B cell (primary cell): ENCODE measurements around the gene CDK18. TPM values are rescaled to one million over a fixed set of nuclear protein-coding genes. Genes with fewer than 3 reads are reported as not detected.
A peak's percentile ranks its signal among the peaks of the same experiment; 100 is the strongest.

Source experiments
- ATAC-seq: fragments of 200-7000 bp; cut with Tn5 transposase; one replicate; pipeline ENCODE4 v1.10.0; 2021; ENCODE audit warnings: low read depth, mild to moderate bottlenecking, moderate number of reproducible peaks, moderate library complexity
- CTCF ChIA-PET: fragments of 350-600 bp; sonication (Branson Sonifier 250); formaldehyde crosslinking; loops from one replicate; lab custom pipeline; 2021; ENCODE audit warnings: antibody characterized with exemption, inconsistent platforms; lab: Charles Lee
- POLR2A ChIA-PET: fragments of 350-600 bp; sonication (Branson Sonifier 250); formaldehyde crosslinking; loops from one replicate; lab custom pipeline; 2021; ENCODE audit warnings: antibody characterized with exemption; lab: Charles Lee
- DNase-seq: peaks from one replicate; pipeline ENCODE4 v3.0.0; 2013
- H2AFZ ChIP-seq: 2 replicates; pipeline ENCODE4 v1.6.1; 2012; ENCODE audit warnings: mild to moderate bottlenecking, low read depth, low read length; ENCODE audit not compliant: insufficient read depth, poor library complexity, severe bottlenecking
- H3K27ac ChIP-seq, 2 donors: 1 replicate in 1 of 2; 2 replicates in 1 of 2; pipeline ENCODE4 v1.5.1; 2012 to 2013; ENCODE audit warnings: low read length in 2 of 2, mild to moderate bottlenecking in 2 of 2, moderate library complexity in 1 of 2
- H3K27me3 ChIP-seq, 4 experiments: fragments of 200-600 bp in 1 of 4; sonication (generic) in 1 of 4; replicated peaks in 1 of 4; 1 replicate in 2 of 4; 2 replicates in 2 of 4; pipeline versions ENCODE4 v1.6.1 to v1.7.0; 2013 to 2016; ENCODE audit warnings: low read length in 3 of 4, mild to moderate bottlenecking in 2 of 4, mixed read lengths in 1 of 4, moderate library complexity in 1 of 4; ENCODE audit not compliant: insufficient read depth in 4 of 4, control insufficient read depth in 3 of 4; ENCODE audit errors: control extremely low read depth in 1 of 4
- H3K36me3 ChIP-seq, 2 experiments: replicated peaks in 1 of 2; 1 replicate in 1 of 2; 2 replicates in 1 of 2; pipeline versions ENCODE4 v1.6.1 to v1.7.1; 2013; ENCODE audit warnings: low read length in 1 of 2; ENCODE audit not compliant: insufficient read depth in 2 of 2, control insufficient read depth in 1 of 2; ENCODE audit errors: control extremely low read depth in 1 of 2, extremely low read depth in 1 of 2
- H3K4me1 ChIP-seq, 2 donors: fragments of 200-600 bp in 1 of 2; sonication (generic) in 1 of 2; 1 replicate in 1 of 2; 2 replicates in 1 of 2; pipeline versions ENCODE4 v1.5.1 to v1.6.1; 2013 to 2017; ENCODE audit warnings: low read length in 2 of 2; ENCODE audit not compliant: control insufficient read depth in 2 of 2, insufficient read depth in 2 of 2
- H3K4me2 ChIP-seq: replicated peaks from 2 replicates; pipeline ENCODE3; 2012; ENCODE audit warnings: mild to moderate bottlenecking, low read depth, low read length; ENCODE audit not compliant: poor library complexity, severe bottlenecking
- H3K4me3 ChIP-seq, 5 experiments: fragments of 200-600 bp in 1 of 5; sonication (generic) in 1 of 5; 1 replicate in 3 of 5; 2 replicates in 2 of 5; pipeline versions ENCODE4 v1.5.1 to v1.7.0; 2011 to 2016; ENCODE audit warnings: low read length in 4 of 5, mild to moderate bottlenecking in 4 of 5, low read depth in 2 of 5, control low read depth in 1 of 5, moderate library complexity in 1 of 5; ENCODE audit not compliant: insufficient read depth in 1 of 5; ENCODE audit errors: control extremely low read depth in 1 of 5, extremely low read depth in 1 of 5
- H3K79me2 ChIP-seq: fragments of 200-600 bp; sonication (generic); one replicate; pipeline ENCODE4 v1.6.0; 2016; ENCODE audit warnings: low read length; ENCODE audit not compliant: control insufficient read depth, insufficient read depth
- H3K9ac ChIP-seq: fragments of 200-600 bp; sonication (generic); 2 replicates; pipeline ENCODE4 v1.6.1; 2017; ENCODE audit warnings: mild to moderate bottlenecking, low read length, moderate library complexity
- H3K9me3 ChIP-seq, 3 donors: one replicate each; pipeline versions ENCODE4 v1.6.1 to v1.7.1; 2013; ENCODE audit warnings: low read length in 2 of 3; ENCODE audit not compliant: control insufficient read depth in 2 of 3, insufficient read depth in 1 of 3; ENCODE audit errors: control extremely low read depth in 1 of 3
- H4K20me1 ChIP-seq: 2 replicates; pipeline ENCODE4 v1.6.0; 2012; ENCODE audit warnings: mild to moderate bottlenecking, low read length; ENCODE audit not compliant: insufficient read depth, control insufficient read depth, poor library complexity, severe bottlenecking
- H3K27ac Mint-ChIP-seq: one replicate; pipeline ENCODE4 v1.8.0; 2021; ENCODE audit warnings: mixed read lengths
- H3K27me3 Mint-ChIP-seq: one replicate; pipeline ENCODE4 v1.8.0; 2021; ENCODE audit warnings: mixed read lengths
- H3K4me1 Mint-ChIP-seq: one replicate; pipeline ENCODE4 v1.8.0; 2021; ENCODE audit warnings: mixed read lengths
- H3K4me3 Mint-ChIP-seq: one replicate; pipeline ENCODE4 v1.8.0; 2021; ENCODE audit warnings: mixed read lengths
- H3K9me3 Mint-ChIP-seq: one replicate; pipeline ENCODE4 v1.8.0; 2022; ENCODE audit warnings: mixed read lengths; ENCODE audit not compliant: insufficient read depth
- EZH2 ChIP-seq: IDR thresholded peaks from 2 replicates; pipeline ENCODE4 v1.6.1; 2012; ENCODE audit warnings: borderline replicate concordance, low read depth, mild to moderate bottlenecking, moderate library complexity, low read length; ENCODE audit not compliant: insufficient read depth, poor library complexity, severe bottlenecking
- WGBS: methylation state at CpG from one replicate; pipeline ENCODE4 v1.1.5; 2013; ENCODE audit warnings: missing lambda C conversion rate; ENCODE audit not compliant: insufficient coverage; 5-methylcytosine and 5-hydroxymethylcytosine counted together
- intact Hi-C: fragments of 100-400 bp; cut with micrococcal nuclease; formaldehyde crosslinking; loops from one replicate; pipeline ENCODE4 v1.10.0; 2022
- polyA plus RNA-seq: library from polyadenylated mRNA; depleted of rRNA; stranded (reverse); fragments of >200 nt; gene quantifications from 2 replicates; pipeline ENCODE4 v1.2.3, GENCODE V29; 2012
- total RNA-seq, 2 donors: library from RNA; stranded (reverse); fragments of 120-200 nt in 1 of 2; gene quantifications; 1 replicate in 1 of 2; 2 replicates in 1 of 2; pipeline versions ENCODE4 v1.2.3 to v1.2.4, GENCODE V29; 2013 to 2022
- TF ChIP-seq, protein P1 (sequence below): fragments of 200-600 bp; IDR thresholded peaks from one replicate; pipeline ENCODE4 v1.8.0; 2022; ENCODE audit warnings: antibody characterized with exemption, mild to moderate bottlenecking

CDK18 gene
- total and polyA plus RNA-seq, 2 donors (not counting 1 experiment from before 2014, with no cell fraction given): 3.8 to 4.7 TPM

DNA sequence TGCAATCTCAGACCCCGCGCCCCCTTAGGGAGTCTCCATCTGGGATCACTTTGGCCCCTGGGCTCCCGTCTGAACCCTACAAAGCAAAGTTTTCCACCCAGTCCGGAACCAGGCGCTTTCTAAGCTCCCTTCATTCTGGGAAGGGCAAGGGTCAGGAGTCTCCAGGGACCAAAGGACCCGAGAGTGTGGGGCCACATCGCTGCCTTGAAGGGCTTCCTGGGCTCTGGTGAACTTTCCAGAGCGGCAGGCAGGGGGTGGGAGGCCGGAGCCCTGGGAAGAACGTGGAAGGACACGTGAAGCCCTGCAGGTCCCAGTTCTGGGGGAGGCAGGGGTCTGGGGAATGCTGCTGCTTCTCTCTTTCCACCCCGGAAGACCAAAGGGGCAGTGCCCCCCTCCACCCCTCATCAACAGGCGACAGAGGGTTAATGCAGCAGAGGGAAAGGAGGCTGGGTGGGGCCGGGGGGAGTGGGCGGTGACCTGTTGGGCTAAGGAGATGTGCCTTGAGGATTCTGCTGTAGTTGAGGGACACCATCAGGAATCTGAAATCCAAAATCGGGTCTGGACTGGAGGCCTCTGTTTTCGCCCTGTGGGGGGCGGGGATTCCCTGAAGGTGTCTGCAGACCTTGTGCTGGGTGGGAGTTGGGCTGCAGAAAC, 734 bp downstream of the CDK18 start:
- H3K9me3 Mint-ChIP-seq: no peaks in the 10 kb centered on the region
- no peaks in the 10 kb centered on the region for H3K9me3 ChIP-seq
- POLR2A ChIA-PET: interaction anchor here (0.6 to 0.7 kb wide), 4 partner anchors 9 to 562 kb away, joined by 3 to 19 read pairs (median 6); no protein-coding TSS in a partner anchor
- no peak overlapping the region for H3K27ac ChIP-seq
- WGBS: 16% methylated on average over 11 of the region's 18 CpGs
- TF ChIP-seq EZH2: no peak
- TF ChIP-seq, protein P1, sequence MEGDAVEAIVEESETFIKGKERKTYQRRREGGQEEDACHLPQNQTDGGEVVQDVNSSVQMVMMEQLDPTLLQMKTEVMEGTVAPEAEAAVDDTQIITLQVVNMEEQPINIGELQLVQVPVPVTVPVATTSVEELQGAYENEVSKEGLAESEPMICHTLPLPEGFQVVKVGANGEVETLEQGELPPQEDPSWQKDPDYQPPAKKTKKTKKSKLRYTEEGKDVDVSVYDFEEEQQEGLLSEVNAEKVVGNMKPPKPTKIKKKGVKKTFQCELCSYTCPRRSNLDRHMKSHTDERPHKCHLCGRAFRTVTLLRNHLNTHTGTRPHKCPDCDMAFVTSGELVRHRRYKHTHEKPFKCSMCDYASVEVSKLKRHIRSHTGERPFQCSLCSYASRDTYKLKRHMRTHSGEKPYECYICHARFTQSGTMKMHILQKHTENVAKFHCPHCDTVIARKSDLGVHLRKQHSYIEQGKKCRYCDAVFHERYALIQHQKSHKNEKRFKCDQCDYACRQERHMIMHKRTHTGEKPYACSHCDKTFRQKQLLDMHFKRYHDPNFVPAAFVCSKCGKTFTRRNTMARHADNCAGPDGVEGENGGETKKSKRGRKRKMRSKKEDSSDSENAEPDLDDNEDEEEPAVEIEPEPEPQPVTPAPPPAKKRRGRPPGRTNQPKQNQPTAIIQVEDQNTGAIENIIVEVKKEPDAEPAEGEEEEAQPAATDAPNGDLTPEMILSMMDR: no peak
- no peaks in the 10 kb centered on the region for H3K79me2 ChIP-seq
- H3K27me3 ChIP-seq: peaks cover 0 to 10% (median 2%) of the 10 kb centered on the region in 4 experiments
- intact Hi-C loops: no loop called here
- CTCF ChIA-PET: interaction anchor here (0.9 to 1.2 kb wide), 3 partner anchors 18 to 41 kb away, joined by 3 read pairs; no protein-coding TSS in a partner anchor
- no peaks in the 10 kb centered on the region for H4K20me1 ChIP-seq
- H3K36me3 ChIP-seq: no peaks in the 10 kb centered on the region
- DNase-seq: no peak
- H3K4me1 Mint-ChIP-seq: peaks cover 13% of the 10 kb centered on the region
- peaks cover 3% of the 10 kb centered on the region for H3K27me3 Mint-ChIP-seq
- H3K4me3 Mint-ChIP-seq: peak overlapping the region; percentile 84
- peak overlapping the region; percentile 39 for H3K27ac Mint-ChIP-seq
- H2AFZ ChIP-seq: peak overlapping the region; percentile 90
- peaks cover 8 to 12% of the 10 kb centered on the region in 2 donors for H3K4me1 ChIP-seq
- H3K9ac ChIP-seq: peak overlapping the region; percentile 69
- ATAC-seq: no peak
- H3K4me3 ChIP-seq: peak overlapping the region; percentile 36 to 81 (median 62)
- H3K4me2 ChIP-seq: peak overlapping the region; percentile 82

DNA sequence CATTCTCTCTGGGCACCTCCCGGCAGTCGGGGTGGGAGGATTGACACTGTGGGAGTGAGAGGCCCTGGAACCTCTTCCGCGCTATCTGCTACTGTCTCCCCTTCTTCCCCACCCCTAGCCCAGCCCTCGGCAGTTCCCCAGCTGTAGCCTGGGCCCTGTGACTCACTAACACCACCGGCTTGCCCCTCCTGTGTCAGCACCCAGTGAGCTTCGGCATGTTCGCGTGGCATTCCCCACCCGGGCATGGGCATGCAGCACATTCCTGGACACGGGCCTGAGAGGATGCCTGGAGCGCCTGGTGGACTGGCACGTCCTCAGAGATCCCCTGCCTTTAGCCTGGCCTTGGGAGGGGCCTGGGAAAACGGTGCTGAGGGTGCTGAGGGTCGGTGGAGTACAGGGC, 1.3 kb downstream of the CDK18 start:
- Mint-ChIP-seq H3K9me3 (no peaks in the 10 kb centered on the region), H3K27ac (no peak overlapping the region), H3K4me1 (peaks cover 13% of the 10 kb centered on the region), H3K4me3 (peak overlapping the region; percentile 84), H3K27me3 (peaks cover 3% of the 10 kb centered on the region)
- intact Hi-C loops: no loop called here
- 75% methylated on average over 13 of the region's 15 CpGs for WGBS
- Histone ChIP-seq H3K4me1 (peaks cover 8 to 12% of the 10 kb centered on the region in 2 donors), H3K27ac (no peak overlapping the region), H3K79me2 (no peaks in the 10 kb centered on the region), H3K36me3 (no peaks in the 10 kb centered on the region), H3K4me2 (peak overlapping the region; percentile 82), H3K9me3 (no peaks in the 10 kb centered on the region), H2AFZ (no peak overlapping the region), H3K27me3 (peaks cover 0 to 10% (median 2%) of the 10 kb centered on the region in 4 experiments), H4K20me1 (no peaks in the 10 kb centered on the region), H3K4me3 (no peak overlapping the region), H3K9ac (no peak overlapping the region)
- ChIA-PET CTCF (no interaction called here), POLR2A (no interaction called here)
- ATAC-seq (no peak), DNase-seq (no peak)
- TF ChIP-seq, protein P1: no peak
